Fibroblast of lung (primary cell): Measurements from ENCODE around the gene SVBP. TPM values are rescaled to one million over a fixed set of nuclear protein-coding genes. Genes with fewer than 3 reads are reported as not detected.

Experiments
- DNase-seq, 2 donors: peaks; one replicate each; pipeline versions ENCODE4 v3.0.0 to v3.0.0-alpha.2; 2010; ENCODE audit warnings: low read depth in 2 of 2
- H2AFZ ChIP-seq: 2 replicates; pipeline ENCODE4 v1.5.1; 2012; ENCODE audit warnings: low read length, control low read depth, inconsistent platforms
- H3K27ac ChIP-seq: 2 replicates; pipeline ENCODE4 v1.5.1; 2011; ENCODE audit warnings: low read length, control low read depth; ENCODE audit not compliant: insufficient read depth
- H3K27me3 ChIP-seq: 2 replicates; pipeline ENCODE4 v1.5.1; 2011; ENCODE audit warnings: mild to moderate bottlenecking, low read length; ENCODE audit not compliant: control insufficient read depth, insufficient read depth
- H3K36me3 ChIP-seq: 2 replicates; pipeline ENCODE4 v1.5.1; 2011; ENCODE audit warnings: low read length; ENCODE audit not compliant: control insufficient read depth, insufficient read depth
- H3K4me1 ChIP-seq: 2 replicates; pipeline ENCODE4 v1.5.1; 2011; ENCODE audit warnings: low read length; ENCODE audit not compliant: control insufficient read depth, insufficient read depth; ENCODE audit errors: extremely low read depth
- H3K4me2 ChIP-seq: 2 replicates; pipeline ENCODE4 v1.5.1; 2011; ENCODE audit warnings: low read length, control low read depth; ENCODE audit not compliant: insufficient read depth; ENCODE audit errors: extremely low read depth
- H3K4me3 ChIP-seq, 4 experiments: fragments of 200-600 bp in 1 of 4; sonication (generic) in 1 of 4; replicated peaks in 1 of 4; 2 replicates each; pipeline ENCODE4 v1.5.1; 2011 to 2016; ENCODE audit warnings: low read length in 4 of 4, low read depth in 3 of 4, mild to moderate bottlenecking in 3 of 4, control low read depth in 2 of 4, inconsistent platforms in 1 of 4, mixed read lengths in 1 of 4; ENCODE audit not compliant: insufficient read depth in 1 of 4; ENCODE audit errors: control extremely low read depth in 1 of 4
- H3K79me2 ChIP-seq: 2 replicates; pipeline ENCODE4 v1.5.1; 2012; ENCODE audit warnings: mild to moderate bottlenecking, low read length, inconsistent platforms; ENCODE audit not compliant: control insufficient read depth, insufficient read depth
- H3K9ac ChIP-seq: 2 replicates; pipeline ENCODE4 v1.5.1; 2011; ENCODE audit warnings: mild to moderate bottlenecking, low read length, control low read depth; ENCODE audit not compliant: insufficient read depth
- H3K9me3 ChIP-seq: 2 replicates; pipeline ENCODE4 v1.5.1; 2012; ENCODE audit warnings: low read depth, low read length; ENCODE audit not compliant: control insufficient read depth, insufficient read depth
- H4K20me1 ChIP-seq: 2 replicates; pipeline ENCODE4 v1.5.1; 2011; ENCODE audit warnings: low read length; ENCODE audit not compliant: control insufficient read depth, insufficient read depth; ENCODE audit errors: extremely low read depth
- EZH2 ChIP-seq: IDR thresholded peaks from 2 replicates; pipeline ENCODE4 v1.5.1; 2012; ENCODE audit warnings: low read length, control low read depth, mild to moderate bottlenecking; ENCODE audit errors: missing control alignments
- polyA plus RNA-seq, 2 donors: library from polyadenylated mRNA; depleted of rRNA in 1 of 2; stranded (reverse) in 1 of 2; unstranded in 1 of 2; fragments of >200 nt; gene quantifications; 2 replicates each; pipeline ENCODE4 v1.2.1, GENCODE V29; 2011 to 2012; ENCODE audit warnings: missing spikeins in 1 of 2
- total RNA-seq: library from RNA; depleted of rRNA; stranded (reverse); fragments of >200 nt; gene quantifications from 2 replicates; pipeline ENCODE4 v1.2.1, GENCODE V29; 2014
- TF ChIP-seq, protein P1 (sequence below), 2 donors: IDR thresholded peaks in 1 of 2; conservative IDR thresholded peaks in 1 of 2; 1 replicate in 1 of 2; 2 replicates in 1 of 2; pipeline ENCODE4 v1.5.1; 2011 to 2012; ENCODE audit warnings: low read length in 2 of 2, control low read depth in 1 of 2, inconsistent platforms in 1 of 2, low read depth in 1 of 2, mild to moderate bottlenecking in 1 of 2

SVBP gene
- total and polyA plus RNA-seq, 2 donors (not counting 1 experiment from before 2014, with no cell fraction given), result 24.9 to 33.4 TPM

DNA sequence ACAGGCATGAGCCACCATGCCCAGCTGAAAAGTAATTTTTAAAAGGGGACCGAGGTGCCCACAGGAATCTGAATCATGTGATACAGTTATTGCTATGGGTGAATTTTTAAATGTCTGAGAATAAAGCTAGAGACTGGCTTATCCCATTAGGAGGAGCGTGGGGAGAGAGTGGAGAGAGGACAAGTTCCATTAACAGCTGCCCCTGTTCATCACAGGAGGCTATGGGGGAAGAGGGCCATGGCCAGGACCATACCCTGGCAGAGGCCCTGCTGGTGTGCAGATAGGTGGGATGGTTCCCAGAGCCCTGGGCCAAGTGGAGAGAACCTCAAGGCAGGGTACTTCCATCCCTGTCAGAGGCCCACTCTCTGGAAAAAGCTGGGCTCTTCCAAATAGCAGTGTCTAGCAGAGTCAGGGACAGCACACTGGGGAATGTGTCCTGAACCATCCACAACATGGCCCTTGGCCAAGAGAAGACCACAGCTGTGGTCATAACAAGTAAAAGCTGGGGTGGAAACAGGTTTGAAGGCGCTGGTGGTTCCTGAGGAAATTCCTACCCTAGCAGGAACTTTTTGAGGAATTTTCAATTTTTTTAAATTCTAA is 15.5 kb upstream of the SVBP start:
- DNase-seq, result no peak
- TF ChIP-seq, protein P1, sequence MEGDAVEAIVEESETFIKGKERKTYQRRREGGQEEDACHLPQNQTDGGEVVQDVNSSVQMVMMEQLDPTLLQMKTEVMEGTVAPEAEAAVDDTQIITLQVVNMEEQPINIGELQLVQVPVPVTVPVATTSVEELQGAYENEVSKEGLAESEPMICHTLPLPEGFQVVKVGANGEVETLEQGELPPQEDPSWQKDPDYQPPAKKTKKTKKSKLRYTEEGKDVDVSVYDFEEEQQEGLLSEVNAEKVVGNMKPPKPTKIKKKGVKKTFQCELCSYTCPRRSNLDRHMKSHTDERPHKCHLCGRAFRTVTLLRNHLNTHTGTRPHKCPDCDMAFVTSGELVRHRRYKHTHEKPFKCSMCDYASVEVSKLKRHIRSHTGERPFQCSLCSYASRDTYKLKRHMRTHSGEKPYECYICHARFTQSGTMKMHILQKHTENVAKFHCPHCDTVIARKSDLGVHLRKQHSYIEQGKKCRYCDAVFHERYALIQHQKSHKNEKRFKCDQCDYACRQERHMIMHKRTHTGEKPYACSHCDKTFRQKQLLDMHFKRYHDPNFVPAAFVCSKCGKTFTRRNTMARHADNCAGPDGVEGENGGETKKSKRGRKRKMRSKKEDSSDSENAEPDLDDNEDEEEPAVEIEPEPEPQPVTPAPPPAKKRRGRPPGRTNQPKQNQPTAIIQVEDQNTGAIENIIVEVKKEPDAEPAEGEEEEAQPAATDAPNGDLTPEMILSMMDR (conservative IDR thresholded peaks at IDR 0.05 in 1 of 2, IDR thresholded peaks at IDR 0.05 in 1 of 2; ENCODE audit: low read depth in 1 of 2, low read length in 2 of 2), result no peak
- TF ChIP-seq EZH2, result no peak
- H4K20me1 ChIP-seq, result no peaks in the 10 kb centered on the region
- H3K4me3 ChIP-seq, result no peak overlapping the region
- no peaks in the 10 kb centered on the region for H3K4me1 ChIP-seq
- peaks cover 4% of the 10 kb centered on the region for H3K36me3 ChIP-seq
- no peaks in the 10 kb centered on the region for H3K9me3 ChIP-seq
- no peaks in the 10 kb centered on the region for H3K27me3 ChIP-seq
- H3K9ac ChIP-seq, result no peak overlapping the region
- H3K27ac ChIP-seq, result no peak overlapping the region
- no peak overlapping the region for H3K4me2 ChIP-seq
- no peak overlapping the region for H2AFZ ChIP-seq
- H3K79me2 ChIP-seq, result no peaks in the 10 kb centered on the region

DNA sequence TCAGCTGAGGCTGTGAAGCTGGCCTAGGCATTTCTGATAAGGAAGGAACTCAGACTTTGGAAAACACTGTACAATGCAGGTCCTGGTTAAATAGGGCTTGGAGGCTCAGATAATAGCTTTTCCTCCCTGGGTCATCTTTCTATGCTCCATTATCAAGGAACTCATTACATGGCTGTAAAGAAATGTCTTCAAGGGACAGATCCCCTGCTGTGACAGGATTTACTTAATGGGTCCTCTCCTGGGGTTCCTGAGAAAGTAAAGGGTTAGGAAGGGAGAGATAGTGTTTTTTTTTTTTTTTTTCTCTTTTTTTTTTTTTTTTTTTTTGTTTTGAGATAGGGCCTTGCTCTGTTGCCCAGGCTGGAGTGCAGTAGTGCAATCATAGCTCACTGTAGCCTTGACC is 14.1 kb upstream of the SVBP start:
- Histone ChIP-seq H2AFZ (no peak overlapping the region), H3K79me2 (no peaks in the 10 kb centered on the region), H3K27ac (no peak overlapping the region), H3K27me3 (no peaks in the 10 kb centered on the region), H3K4me2 (no peak overlapping the region), H3K4me3 (no peak overlapping the region), H4K20me1 (no peaks in the 10 kb centered on the region), H3K4me1 (no peaks in the 10 kb centered on the region), H3K9ac (no peak overlapping the region), H3K36me3 (peaks cover 4% of the 10 kb centered on the region), H3K9me3 (no peaks in the 10 kb centered on the region)
- TF ChIP-seq EZH2, result no peak
- TF ChIP-seq, protein P1 (conservative IDR thresholded peaks at IDR 0.05 in 1 of 2, IDR thresholded peaks at IDR 0.05 in 1 of 2; ENCODE audit: low read depth in 1 of 2, low read length in 2 of 2), result no peak
- no peak for DNase-seq

DNA sequence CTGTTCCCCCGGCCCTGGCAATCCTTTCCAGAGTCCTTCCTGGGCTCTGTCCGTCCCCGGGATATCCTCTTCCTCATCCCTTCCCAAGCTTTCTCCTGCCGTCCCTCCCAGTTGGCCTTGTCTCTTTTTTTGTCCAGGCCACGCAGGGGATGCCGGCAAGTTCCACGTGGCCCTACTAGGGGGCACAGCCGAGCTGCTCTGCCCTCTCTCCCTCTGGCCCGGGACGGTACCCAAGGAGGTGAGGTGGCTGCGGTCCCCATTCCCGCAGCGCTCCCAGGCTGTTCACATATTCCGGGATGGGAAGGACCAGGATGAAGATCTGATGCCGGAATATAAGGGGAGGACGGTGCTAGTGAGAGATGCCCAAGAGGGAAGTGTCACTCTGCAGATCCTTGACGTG is 13.4 kb upstream of the SVBP start:
- no peak for DNase-seq

More for the DNA sequence above, 13.4 kb upstream of the SVBP start:
- no peak overlapping the region for H3K4me2 ChIP-seq
- H3K9me3 ChIP-seq, result no peaks in the 10 kb centered on the region
- H3K27me3 ChIP-seq, result no peaks in the 10 kb centered on the region
- no peak overlapping the region for H3K9ac ChIP-seq
- no peak overlapping the region for H3K4me3 ChIP-seq
- no peak overlapping the region for H2AFZ ChIP-seq
- H3K4me1 ChIP-seq, result no peaks in the 10 kb centered on the region
- TF ChIP-seq EZH2, result no peak
- TF ChIP-seq, protein P1 (conservative IDR thresholded peaks at IDR 0.05 in 1 of 2, IDR thresholded peaks at IDR 0.05 in 1 of 2; ENCODE audit: low read depth in 1 of 2, low read length in 2 of 2), result no peak
- no peaks in the 10 kb centered on the region for H3K79me2 ChIP-seq
- no peaks in the 10 kb centered on the region for H4K20me1 ChIP-seq
- peaks cover 4% of the 10 kb centered on the region for H3K36me3 ChIP-seq
- no peak overlapping the region for H3K27ac ChIP-seq
